Subcutaneous adipose tissue (tissue), 4 donors: ENCODE results near the gene FAM83B. TPM values are rescaled to one million over a fixed set of nuclear protein-coding genes. Genes with fewer than 3 reads are reported as not detected.

Experiments used
- total RNA-seq, 4 donors: library from RNA; depleted of rRNA; stranded (reverse); fragments of >200 nt; gene quantifications; one replicate each; pipeline ENCODE4 v1.1.0, GENCODE V29; 2016
- TF ChIP-seq, protein P1 (sequence below): fragments of 450-650 bp; IDR thresholded peaks from one replicate; pipeline ENCODE4 v1.5.1; 2016; ENCODE audit warnings: low read depth, mild to moderate bottlenecking, control low read depth, antibody characterized with exemption, moderate library complexity

The FAM83B gene
- total RNA-seq, 4 donors from 2014 or later, result not detected

GRCh38 chr6:54981647-54982046 is 135.1 kb downstream of the FAM83B start:
- TF ChIP-seq, protein P1, sequence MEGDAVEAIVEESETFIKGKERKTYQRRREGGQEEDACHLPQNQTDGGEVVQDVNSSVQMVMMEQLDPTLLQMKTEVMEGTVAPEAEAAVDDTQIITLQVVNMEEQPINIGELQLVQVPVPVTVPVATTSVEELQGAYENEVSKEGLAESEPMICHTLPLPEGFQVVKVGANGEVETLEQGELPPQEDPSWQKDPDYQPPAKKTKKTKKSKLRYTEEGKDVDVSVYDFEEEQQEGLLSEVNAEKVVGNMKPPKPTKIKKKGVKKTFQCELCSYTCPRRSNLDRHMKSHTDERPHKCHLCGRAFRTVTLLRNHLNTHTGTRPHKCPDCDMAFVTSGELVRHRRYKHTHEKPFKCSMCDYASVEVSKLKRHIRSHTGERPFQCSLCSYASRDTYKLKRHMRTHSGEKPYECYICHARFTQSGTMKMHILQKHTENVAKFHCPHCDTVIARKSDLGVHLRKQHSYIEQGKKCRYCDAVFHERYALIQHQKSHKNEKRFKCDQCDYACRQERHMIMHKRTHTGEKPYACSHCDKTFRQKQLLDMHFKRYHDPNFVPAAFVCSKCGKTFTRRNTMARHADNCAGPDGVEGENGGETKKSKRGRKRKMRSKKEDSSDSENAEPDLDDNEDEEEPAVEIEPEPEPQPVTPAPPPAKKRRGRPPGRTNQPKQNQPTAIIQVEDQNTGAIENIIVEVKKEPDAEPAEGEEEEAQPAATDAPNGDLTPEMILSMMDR, result no peak

GRCh38 chr6:54987633-54988290 is 141.2 kb downstream of the FAM83B start:
- TF ChIP-seq, protein P1, result no peak

- TF ChIP-seq, protein P1, result no peak
Observed at GRCh38 chr6:54988576-54988975, 142.0 kb downstream of the FAM83B start.

GRCh38 chr6:54990001-54990400 is 143.4 kb downstream of the FAM83B start:
- TF ChIP-seq, protein P1, result no peak
